Smooth muscle cell (in vitro differentiated cells): Measurements from ENCODE around the gene COLQ. TPM values are rescaled to one million over a fixed set of nuclear protein-coding genes. Genes with fewer than 3 reads are reported as not detected.

Source experiments
- DNase-seq: peaks from one replicate; lab custom pipeline; 2025; ENCODE audit not compliant: unreplicated experiment; lab: John Stamatoyannopoulos, UW
- H2AFZ ChIP-seq: fragments of 200-600 bp; sonication (generic); 2 replicates; pipeline ENCODE4 v1.6.0; 2016; ENCODE audit warnings: antibody characterized with exemption, low read depth, mild to moderate bottlenecking
- H3F3A ChIP-seq: fragments of 200-600 bp; sonication (generic); 2 replicates; pipeline ENCODE4 v1.6.0; 2017; ENCODE audit warnings: antibody characterized with exemption, low read depth
- H3K27ac ChIP-seq: fragments of 200-600 bp; sonication (generic); 2 replicates; pipeline ENCODE4 v1.5.1; 2016; ENCODE audit warnings: low read depth, mild to moderate bottlenecking
- H3K27me3 ChIP-seq: fragments of 200-600 bp; sonication (generic); 2 replicates; pipeline ENCODE4 v1.6.1; 2016; ENCODE audit warnings: low read depth, mild to moderate bottlenecking
- H3K36me3 ChIP-seq: fragments of 200-600 bp; sonication (generic); 2 replicates; pipeline ENCODE4 v1.5.1; 2016; ENCODE audit warnings: low read depth
- H3K4me1 ChIP-seq: fragments of 200-600 bp; sonication (generic); 2 replicates; pipeline ENCODE4 v1.5.1; 2016; ENCODE audit warnings: low read depth
- H3K4me2 ChIP-seq: fragments of 200-600 bp; sonication (generic); 2 replicates; pipeline ENCODE4 v1.6.0; 2016; ENCODE audit warnings: mild to moderate bottlenecking
- H3K4me3 ChIP-seq: fragments of 200-600 bp; sonication (generic); 2 replicates; pipeline ENCODE4 v1.5.1; 2016; ENCODE audit warnings: mild to moderate bottlenecking
- H3K79me2 ChIP-seq: fragments of 200-600 bp; sonication (generic); 2 replicates; pipeline ENCODE4 v1.6.0; 2016; ENCODE audit warnings: low read depth, mild to moderate bottlenecking
- H3K9ac ChIP-seq: fragments of 200-600 bp; sonication (generic); 2 replicates; pipeline ENCODE4 v1.6.0; 2016; ENCODE audit warnings: low read depth
- H3K9me3 ChIP-seq: fragments of 200-600 bp; sonication (generic); replicated peaks from 2 replicates; pipeline ENCODE4 v1.5.1; 2016; ENCODE audit warnings: low read depth
- H4K20me1 ChIP-seq: fragments of 200-600 bp; sonication (generic); 2 replicates; pipeline ENCODE4 v1.6.0; 2016; ENCODE audit warnings: low read depth
- WGBS: methylation state at CpG from one replicate; pipeline ENCODE4 v1.1.7; 2016; ENCODE audit warnings: low lambda C conversion rate; 5-methylcytosine and 5-hydroxymethylcytosine counted together
- polyA plus RNA-seq: library from polyadenylated mRNA; unstranded; fragments of >200 nt; fragmentation: Nextera tagmentation; extraction: Ambion mirVana; gene quantifications from 2 replicates; pipeline ENCODE4 v1.2.1, GENCODE V29; 2016
- total RNA-seq: library from RNA; depleted of rRNA; stranded (reverse); fragments of >200 nt; gene quantifications from 2 replicates; pipeline ENCODE4 v1.2.3, GENCODE V29; 2014
- TF ChIP-seq, protein P1 (sequence below): fragments of 200-600 bp; sonication (generic); IDR thresholded peaks from 2 replicates; pipeline ENCODE4 v1.5.1; 2017; ENCODE audit warnings: borderline replicate concordance, mild to moderate bottlenecking, antibody characterized with exemption; ENCODE audit not compliant: insufficient read depth, poor library complexity, severe bottlenecking

COLQ gene
- total and polyA plus RNA-seq, 2 experiments from 2014 or later: 0.69 to 1.8 TPM

DNA sequence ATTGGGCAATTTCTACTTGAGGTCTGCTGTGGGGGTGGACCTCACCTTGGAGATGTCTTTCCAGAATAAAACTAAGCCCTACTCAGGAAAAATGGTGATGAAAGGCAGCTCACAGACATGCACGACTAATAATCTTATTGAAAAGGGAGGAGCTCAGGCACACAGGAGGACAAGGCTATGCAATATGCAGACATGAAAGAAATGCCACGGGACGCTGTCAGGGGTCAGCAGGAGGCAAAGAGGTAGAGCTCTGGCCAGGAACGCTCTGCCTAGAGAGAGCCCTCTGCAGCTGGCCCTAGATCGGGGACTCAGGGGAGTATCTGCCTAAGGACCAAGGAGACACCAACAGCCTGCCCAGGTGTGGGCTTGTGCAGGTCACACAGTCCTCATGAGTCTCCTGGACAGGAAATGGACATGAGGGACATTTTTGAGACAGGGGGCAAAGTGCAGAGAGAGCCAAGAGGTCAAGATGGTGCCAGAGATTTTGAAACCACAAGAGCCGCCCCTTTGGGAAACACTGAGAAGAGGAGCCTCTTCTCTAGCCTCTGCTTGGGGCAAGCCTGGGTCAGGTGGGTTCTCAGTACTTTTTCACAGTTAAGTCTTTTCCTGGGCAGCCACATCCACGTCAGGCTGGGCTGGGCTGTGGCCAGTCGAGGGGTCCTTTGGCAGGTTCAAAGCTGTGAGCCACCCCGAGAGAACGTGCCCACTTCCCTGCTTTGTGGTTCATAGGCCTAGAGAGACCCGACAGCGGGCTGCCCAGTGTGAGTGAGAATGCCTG, 70.9 kb downstream of the COLQ start:
- no peak overlapping the region for H3K27ac ChIP-seq
- no peak overlapping the region for H3K4me2 ChIP-seq
- H4K20me1 ChIP-seq: no peaks in the 10 kb centered on the region
- no peaks in the 10 kb centered on the region for H3K4me1 ChIP-seq
- H3K36me3 ChIP-seq: no peaks in the 10 kb centered on the region
- no peak overlapping the region for H3K4me3 ChIP-seq
- 95% methylated on average over 12 of the region's 12 CpGs for WGBS
- H3K9me3 ChIP-seq: no peaks in the 10 kb centered on the region
- H3K9ac ChIP-seq: no peak overlapping the region
- H3K79me2 ChIP-seq: no peaks in the 10 kb centered on the region
- H3F3A ChIP-seq: no peaks in the 10 kb centered on the region
- H3K27me3 ChIP-seq: no peaks in the 10 kb centered on the region
- DNase-seq: no peak
- TF ChIP-seq, protein P1, sequence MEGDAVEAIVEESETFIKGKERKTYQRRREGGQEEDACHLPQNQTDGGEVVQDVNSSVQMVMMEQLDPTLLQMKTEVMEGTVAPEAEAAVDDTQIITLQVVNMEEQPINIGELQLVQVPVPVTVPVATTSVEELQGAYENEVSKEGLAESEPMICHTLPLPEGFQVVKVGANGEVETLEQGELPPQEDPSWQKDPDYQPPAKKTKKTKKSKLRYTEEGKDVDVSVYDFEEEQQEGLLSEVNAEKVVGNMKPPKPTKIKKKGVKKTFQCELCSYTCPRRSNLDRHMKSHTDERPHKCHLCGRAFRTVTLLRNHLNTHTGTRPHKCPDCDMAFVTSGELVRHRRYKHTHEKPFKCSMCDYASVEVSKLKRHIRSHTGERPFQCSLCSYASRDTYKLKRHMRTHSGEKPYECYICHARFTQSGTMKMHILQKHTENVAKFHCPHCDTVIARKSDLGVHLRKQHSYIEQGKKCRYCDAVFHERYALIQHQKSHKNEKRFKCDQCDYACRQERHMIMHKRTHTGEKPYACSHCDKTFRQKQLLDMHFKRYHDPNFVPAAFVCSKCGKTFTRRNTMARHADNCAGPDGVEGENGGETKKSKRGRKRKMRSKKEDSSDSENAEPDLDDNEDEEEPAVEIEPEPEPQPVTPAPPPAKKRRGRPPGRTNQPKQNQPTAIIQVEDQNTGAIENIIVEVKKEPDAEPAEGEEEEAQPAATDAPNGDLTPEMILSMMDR: no peak
- H2AFZ ChIP-seq: no peak overlapping the region

DNA sequence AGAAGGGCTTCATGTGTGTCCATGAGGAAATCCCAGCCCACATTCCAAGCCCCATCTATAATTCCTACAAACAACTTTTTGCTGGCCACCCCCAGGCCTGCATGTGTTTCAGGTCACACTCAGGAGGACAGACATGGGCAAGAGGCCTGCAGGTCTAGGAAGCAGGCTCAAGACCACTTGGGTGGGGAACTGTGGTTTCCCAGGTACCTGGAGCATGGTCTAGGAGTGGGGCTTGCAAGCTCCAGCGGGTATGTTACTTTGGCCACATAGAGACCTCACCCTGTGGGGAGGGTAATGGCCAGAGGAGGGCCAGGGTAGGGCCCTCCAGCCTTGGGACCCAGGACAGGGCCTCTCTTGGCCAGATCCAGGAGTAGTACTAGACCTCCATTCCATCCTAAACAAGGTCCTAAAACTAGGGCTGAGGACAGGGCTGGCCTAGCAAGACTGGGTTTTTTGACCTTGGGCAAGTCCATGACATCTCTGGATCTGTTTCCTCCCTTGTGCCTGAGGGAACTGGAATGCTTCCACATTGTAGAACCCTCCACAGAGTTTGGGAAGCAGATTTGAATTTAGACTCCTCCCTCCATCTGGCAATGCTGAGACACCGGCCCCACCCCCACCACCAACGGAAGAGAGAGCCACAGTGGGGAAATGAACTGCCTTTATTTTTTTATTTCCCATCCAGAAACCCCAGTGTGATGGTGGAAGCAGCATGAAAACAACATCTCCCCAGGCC, 71.8 kb downstream of the COLQ start:
- H2AFZ ChIP-seq: no peak overlapping the region
- no peak overlapping the region for H3K4me3 ChIP-seq
- H3K27me3 ChIP-seq: no peaks in the 10 kb centered on the region
- no peak overlapping the region for H3K4me2 ChIP-seq
- no peaks in the 10 kb centered on the region for H4K20me1 ChIP-seq
- 90% methylated on average over 3 of the region's 3 CpGs for WGBS
- H3K4me1 ChIP-seq: no peaks in the 10 kb centered on the region
- no peak overlapping the region for H3K27ac ChIP-seq
- TF ChIP-seq, protein P1: no peak
- H3F3A ChIP-seq: no peaks in the 10 kb centered on the region
- H3K79me2 ChIP-seq: no peaks in the 10 kb centered on the region
- no peak for DNase-seq
- no peaks in the 10 kb centered on the region for H3K36me3 ChIP-seq
- H3K9me3 ChIP-seq: no peaks in the 10 kb centered on the region
- no peak overlapping the region for H3K9ac ChIP-seq

DNA sequence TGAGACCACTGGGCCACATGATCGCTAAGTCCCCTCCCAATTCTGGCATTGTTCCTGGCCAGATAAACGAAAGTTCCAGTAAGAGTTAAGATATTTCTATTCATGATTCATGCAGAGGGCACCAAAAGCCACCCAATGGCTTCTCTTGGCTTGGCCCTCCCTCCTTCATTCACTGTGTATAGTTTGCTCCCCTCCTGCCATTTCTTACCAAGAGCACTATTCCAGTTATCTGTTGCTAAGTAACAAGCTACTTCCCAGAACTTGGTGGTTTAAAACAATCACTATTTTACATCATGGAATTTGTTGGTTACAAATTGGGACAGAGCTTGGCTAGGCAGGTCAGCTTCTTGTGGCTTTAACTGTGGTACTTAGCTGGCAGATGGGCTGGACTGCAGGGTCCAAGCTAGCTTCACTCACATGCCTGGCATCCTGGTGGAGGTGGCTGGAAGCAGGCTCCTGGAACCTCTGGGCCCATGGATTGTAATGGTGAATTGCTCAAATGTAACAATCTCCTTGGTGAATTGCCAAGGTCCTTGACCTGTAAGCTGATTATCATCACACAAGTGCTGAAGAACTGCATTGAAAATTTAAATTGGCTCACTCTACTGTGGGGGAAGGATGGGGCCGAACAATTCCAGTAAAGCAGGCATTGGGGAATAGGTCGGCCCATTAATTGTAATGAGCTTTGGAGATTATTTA, 77.5 kb downstream of the COLQ start:
- Histone ChIP-seq H3K27me3 (no peaks in the 10 kb centered on the region), H3K36me3 (peaks cover 17% of the 10 kb centered on the region), H2AFZ (no peak overlapping the region), H3K9me3 (no peaks in the 10 kb centered on the region), H3F3A (no peaks in the 10 kb centered on the region), H3K27ac (no peak overlapping the region), H3K9ac (no peak overlapping the region), H3K4me2 (no peak overlapping the region), H3K4me3 (no peak overlapping the region), H3K79me2 (no peaks in the 10 kb centered on the region), H3K4me1 (no peaks in the 10 kb centered on the region), H4K20me1 (no peaks in the 10 kb centered on the region)
- TF ChIP-seq, protein P1: no peak
- no peak for DNase-seq
- WGBS: 96% methylated on average over 4 of the region's 4 CpGs
